Hepatocyte (in vitro differentiated cells): ENCODE measurements around the gene ANGPTL7.

ENCODE experiments used
- EZH2 ChIP-seq: fragments of 200-600 bp; sonication (generic); IDR thresholded peaks from 2 replicates; pipeline ENCODE4 v1.6.1; 2016; ENCODE audit warnings: antibody characterized with exemption, mild to moderate bottlenecking, borderline replicate concordance
- EZH2phosphoT487 ChIP-seq: fragments of 200-600 bp; sonication (generic); IDR thresholded peaks from one replicate; pipeline ENCODE4 v1.6.1; 2018; ENCODE audit warnings: antibody characterized with exemption, mild to moderate bottlenecking, low read depth, moderate library complexity; ENCODE audit not compliant: unreplicated experiment, severe bottlenecking
- TF ChIP-seq, protein P1 (sequence below): fragments of 200-600 bp; sonication (generic); IDR thresholded peaks from 2 replicates; pipeline ENCODE4 v1.5.1; 2016; ENCODE audit warnings: antibody characterized with exemption, mild to moderate bottlenecking; ENCODE audit not compliant: poor library complexity

GRCh38 chr1:11214698-11215380, 25.7 kb downstream of the ANGPTL7 start:
- TF ChIP-seq, protein P1, sequence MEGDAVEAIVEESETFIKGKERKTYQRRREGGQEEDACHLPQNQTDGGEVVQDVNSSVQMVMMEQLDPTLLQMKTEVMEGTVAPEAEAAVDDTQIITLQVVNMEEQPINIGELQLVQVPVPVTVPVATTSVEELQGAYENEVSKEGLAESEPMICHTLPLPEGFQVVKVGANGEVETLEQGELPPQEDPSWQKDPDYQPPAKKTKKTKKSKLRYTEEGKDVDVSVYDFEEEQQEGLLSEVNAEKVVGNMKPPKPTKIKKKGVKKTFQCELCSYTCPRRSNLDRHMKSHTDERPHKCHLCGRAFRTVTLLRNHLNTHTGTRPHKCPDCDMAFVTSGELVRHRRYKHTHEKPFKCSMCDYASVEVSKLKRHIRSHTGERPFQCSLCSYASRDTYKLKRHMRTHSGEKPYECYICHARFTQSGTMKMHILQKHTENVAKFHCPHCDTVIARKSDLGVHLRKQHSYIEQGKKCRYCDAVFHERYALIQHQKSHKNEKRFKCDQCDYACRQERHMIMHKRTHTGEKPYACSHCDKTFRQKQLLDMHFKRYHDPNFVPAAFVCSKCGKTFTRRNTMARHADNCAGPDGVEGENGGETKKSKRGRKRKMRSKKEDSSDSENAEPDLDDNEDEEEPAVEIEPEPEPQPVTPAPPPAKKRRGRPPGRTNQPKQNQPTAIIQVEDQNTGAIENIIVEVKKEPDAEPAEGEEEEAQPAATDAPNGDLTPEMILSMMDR, result no peak
- no peak for TF ChIP-seq EZH2
- no peak for TF ChIP-seq EZH2phosphoT487
